ENCODE data around the gene C2orf49. TPM values are rescaled to one million over a fixed set of nuclear protein-coding genes. Genes with fewer than 3 reads are reported as not detected.

Gene C2orf49
- 20.2 TPM for total RNA-seq
- long read RNA-seq, full-length matches to known transcripts: 17 of 22 reads
- long read RNA-seq, partial matches to known transcripts: 1 of 22 reads
- long read RNA-seq, other reads (novel, unspliced or antisense): 4 of 22 reads

GRCh38 chr2:105337122-105338019 is at the start of gene C2orf49:
Gene C2orf49 (plus strand): TSS chr2:105337540. CDS start chr2:105337588, 48 bp downstream.
- DNase-seq (ENCODE audit: low spot score): peak; percentile 91

GRCh38 chr2:105287692-105288091 is 49.6 kb upstream of the C2orf49 start:
- intact Hi-C loops (cut with DNase I): no loop called here
- no peak for DNase-seq (ENCODE audit: low spot score)

More at GRCh38 chr2:105337122-105338019, at the start of gene C2orf49:
- intact Hi-C loops (cut with DNase I): no loop called here

DNA sequence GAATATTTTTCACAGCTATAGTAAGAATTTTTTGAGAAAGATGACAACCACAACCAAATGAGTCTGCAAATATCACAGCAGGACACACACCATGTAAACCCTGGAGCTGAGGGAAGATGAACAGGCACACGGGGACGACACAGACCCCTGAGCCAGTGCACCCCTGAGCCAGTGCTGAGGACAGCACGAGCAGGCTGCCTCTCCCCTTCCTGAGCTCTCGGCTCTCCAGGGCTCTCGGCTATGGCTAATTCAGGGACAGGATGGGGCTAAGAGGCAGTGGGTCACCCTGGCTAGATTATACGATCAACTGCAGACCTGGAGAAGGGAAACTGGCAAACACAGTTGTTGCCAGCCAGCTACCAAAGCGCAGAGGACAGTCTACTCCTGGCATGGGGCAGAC is 49.2 kb upstream of the C2orf49 start:
- intact Hi-C loops (cut with DNase I): no loop called here
- DNase-seq (ENCODE audit: low spot score): no peak

GRCh38 chr2:105290981-105291660 is 46.2 kb upstream of the C2orf49 start:
- no peak for DNase-seq (ENCODE audit: low spot score)
- intact Hi-C loops (cut with DNase I): no loop called here

- DNase-seq (ENCODE audit: low spot score): no peak
- intact Hi-C loops (cut with DNase I): no loop called here
Measured at GRCh38 chr2:105291981-105292380, 45.4 kb upstream of the C2orf49 start.

GRCh38 chr2:105294046-105294445 is 43.3 kb upstream of the C2orf49 start:
- intact Hi-C loops (cut with DNase I): no loop called here
- DNase-seq (ENCODE audit: low spot score): no peak

DNA sequence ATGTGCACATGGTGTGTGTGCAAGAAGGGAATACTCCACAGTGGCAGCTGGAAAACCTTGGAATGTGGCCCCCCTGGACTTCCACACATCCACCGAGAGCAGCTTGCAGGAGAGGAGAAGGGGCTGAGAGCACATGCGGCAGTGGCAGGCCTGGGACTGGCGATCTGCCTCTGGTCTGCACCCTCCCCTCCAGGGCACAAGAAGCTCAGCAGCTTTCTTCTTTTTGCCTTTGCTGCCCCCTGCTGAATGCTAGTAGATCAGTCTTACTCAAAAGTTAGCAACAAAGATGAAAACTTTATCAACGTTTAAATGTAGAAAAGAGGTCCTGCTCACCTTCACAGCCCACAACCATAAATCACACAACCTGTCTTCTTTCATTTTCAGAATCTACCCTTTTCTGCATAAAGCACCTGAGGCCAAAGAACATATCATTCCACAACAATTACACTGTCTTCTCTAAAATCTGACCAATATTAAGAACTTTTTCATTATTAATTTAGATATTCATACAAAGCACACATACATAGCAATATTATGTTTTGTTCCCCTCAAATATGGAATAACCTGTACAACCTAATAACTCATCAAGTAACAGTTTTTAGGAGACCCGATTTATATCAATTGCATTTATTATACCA is 42.4 kb upstream of the C2orf49 start:
- DNase-seq (ENCODE audit: low spot score): no peak
- intact Hi-C loops (cut with DNase I): no loop called here

- intact Hi-C loops (cut with DNase I): no loop called here
- DNase-seq (ENCODE audit: low spot score): no peak
Measured at GRCh38 chr2:105296017-105296611, 41.2 kb upstream of the C2orf49 start.

GRCh38 chr2:105297216-105297615 is 40.1 kb upstream of the C2orf49 start:
- DNase-seq (ENCODE audit: low spot score): no peak
- intact Hi-C loops (cut with DNase I): no loop called here

GRCh38 chr2:105298017-105298416 is 39.3 kb upstream of the C2orf49 start:
- intact Hi-C loops (cut with DNase I): no loop called here
- no peak for DNase-seq (ENCODE audit: low spot score)

- intact Hi-C loops (cut with DNase I): no loop called here
- no peak for DNase-seq (ENCODE audit: low spot score)
Measured at GRCh38 chr2:105299290-105299689, 38.0 kb upstream of the C2orf49 start.

DNA sequence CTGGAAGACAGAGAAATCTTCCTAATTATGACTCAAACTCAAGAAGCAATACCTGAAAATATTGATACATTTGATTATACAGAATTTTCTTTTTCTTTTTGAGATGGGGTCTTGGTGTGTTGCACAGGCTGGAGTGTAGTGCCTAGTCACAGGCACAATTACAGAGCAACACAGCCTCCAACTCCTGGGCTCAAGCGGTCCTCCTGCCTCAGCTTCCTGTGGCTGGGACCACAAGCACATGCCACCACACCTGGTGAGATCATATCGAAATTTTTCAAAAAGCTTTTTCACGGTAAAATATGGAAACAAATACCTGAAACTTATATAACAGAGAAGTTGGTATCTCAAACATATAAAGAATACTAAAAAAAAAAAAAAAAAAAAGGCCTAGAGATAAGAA is 35.7 kb upstream of the C2orf49 start:
- intact Hi-C loops (cut with DNase I): no loop called here
- no peak for DNase-seq (ENCODE audit: low spot score)

GRCh38 chr2:105307146-105307545 is 30.2 kb upstream of the C2orf49 start:
- DNase-seq (ENCODE audit: low spot score): no peak
- intact Hi-C loops (cut with DNase I): no loop called here

GRCh38 chr2:105307550-105307949 is 29.8 kb upstream of the C2orf49 start:
- DNase-seq (ENCODE audit: low spot score): no peak
- intact Hi-C loops (cut with DNase I): no loop called here

- no peak for DNase-seq (ENCODE audit: low spot score)
- intact Hi-C loops (cut with DNase I): no loop called here
Measured at GRCh38 chr2:105307962-105308361, 29.4 kb upstream of the C2orf49 start.

- no peak for DNase-seq (ENCODE audit: low spot score)
- intact Hi-C loops (cut with DNase I): no loop called here
Measured at GRCh38 chr2:105308382-105309146, 28.8 kb upstream of the C2orf49 start.

GRCh38 chr2:105309147-105309545 is 28.2 kb upstream of the C2orf49 start:
- intact Hi-C loops (cut with DNase I): no loop called here
- no peak for DNase-seq (ENCODE audit: low spot score)

DNA sequence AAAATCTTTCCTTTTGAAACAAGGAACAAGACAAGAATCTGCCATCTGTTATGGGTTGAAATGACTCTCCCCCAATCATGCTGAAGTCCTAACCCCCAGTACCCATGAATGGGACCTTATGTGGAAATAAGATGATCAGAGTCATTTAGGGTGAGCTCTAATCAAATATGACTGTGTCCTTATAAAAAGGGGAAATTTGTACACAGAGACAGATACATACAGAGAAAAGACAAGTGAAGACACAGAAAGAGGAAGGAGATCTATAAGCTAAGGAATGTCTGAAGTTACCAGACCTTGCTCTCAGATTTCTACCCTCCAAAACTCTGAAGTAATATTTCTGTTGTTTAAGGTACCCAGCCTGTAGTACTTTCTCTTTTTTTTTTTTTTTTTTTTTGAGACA is 23.5 kb upstream of the C2orf49 start:
- DNase-seq (ENCODE audit: low spot score): no peak
- intact Hi-C loops (cut with DNase I): no loop called here

DNA sequence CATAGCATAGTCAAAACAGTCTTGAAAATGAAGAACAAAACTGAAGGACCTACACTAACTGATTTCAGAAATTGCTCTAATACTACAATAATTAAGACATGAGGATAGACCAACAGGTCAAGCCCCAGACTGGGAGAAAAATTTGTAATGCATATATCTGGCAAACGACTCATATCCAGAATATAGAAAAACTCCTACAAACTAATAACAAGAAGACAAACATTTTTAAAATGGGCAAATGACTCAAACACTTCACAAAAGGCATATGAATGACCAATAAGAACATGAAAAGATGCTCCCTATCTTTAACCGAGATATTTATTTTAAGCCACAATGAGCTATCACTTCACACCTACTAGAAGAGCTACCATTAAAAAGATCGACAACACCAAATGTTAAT is 22.0 kb upstream of the C2orf49 start:
- intact Hi-C loops (cut with DNase I): no loop called here

More for the DNA sequence above, 22.0 kb upstream of the C2orf49 start:
- DNase-seq (ENCODE audit: low spot score): no peak

Measured in cardiac septum (tissue), 1 donor.